Stimulated activated CD8-positive, alpha-beta memory T cell treated with anti-CD3 and anti-CD28 coated beads, Interleukin-7, amount 100 ng/mL, for 48 hours (primary cell): Measurements from ENCODE around the gene SHD.
"Not testable (repeated sequence)": the region's sequence is repeated elsewhere in the genome, so short reads cannot be mapped to it uniquely, and the experiment has no call there.

Experiments
- DNase-seq, 2 donors: peaks; one replicate each; pipeline ENCODE4 v3.0.0-alpha.2; 2020; ENCODE audit warnings: low read depth in 1 of 2; ENCODE audit errors: extremely low read depth in 1 of 2

SHD gene

GRCh38 chr19:4278419-4279266, at the start of gene SHD:
Gene SHD, plus strand, starts transcription at chr19:4279266. Its CDS starts 798 bp downstream, at chr19:4280064.
- no peak for DNase-seq

GRCh38 chr19:4230237-4230636, 48.8 kb upstream of the SHD start:
- DNase-seq = not testable (repeated sequence)

GRCh38 chr19:4231521-4231920, 47.5 kb upstream of the SHD start:
- DNase-seq = not testable (repeated sequence)

- DNase-seq = not testable (repeated sequence)
Measured at GRCh38 chr19:4232139-4232538, 46.9 kb upstream of the SHD start.

- DNase-seq = no peak
Measured at GRCh38 chr19:4232614-4233281, 46.3 kb upstream of the SHD start.

GRCh38 chr19:4233282-4233853, 45.7 kb upstream of the SHD start:
- peak; percentile 41 to 62 for DNase-seq

GRCh38 chr19:4234142-4234861, 44.8 kb upstream of the SHD start:
- no peak for DNase-seq

- DNase-seq = no peak
Measured at GRCh38 chr19:4234862-4235201, 44.2 kb upstream of the SHD start.

- DNase-seq = not testable (repeated sequence)
Measured at GRCh38 chr19:4237510-4237909, 41.6 kb upstream of the SHD start.

GRCh38 chr19:4238831-4239230, 40.2 kb upstream of the SHD start:
- no peak for DNase-seq

- no peak for DNase-seq
Measured at GRCh38 chr19:4241824-4242430, 37.1 kb upstream of the SHD start.

- DNase-seq = not testable (repeated sequence)
Measured at GRCh38 chr19:4245938-4246337, 33.1 kb upstream of the SHD start.

- peak; percentile 93 to 100 for DNase-seq
Measured at GRCh38 chr19:4246767-4247593, 32.1 kb upstream of the SHD start, which contains the start of gene YJU2. Gene YJU2, plus strand, starts transcription at chr19:4247080. Its CDS starts 67 bp downstream, at chr19:4247147.

- no peak for DNase-seq
Measured at GRCh38 chr19:4256563-4256962, 22.5 kb upstream of the SHD start.

GRCh38 chr19:4257025-4257424, 22.0 kb upstream of the SHD start:
- DNase-seq = no peak

- DNase-seq = no peak
Measured at GRCh38 chr19:4258181-4258580, 20.9 kb upstream of the SHD start.

GRCh38 chr19:4260613-4261191, 18.4 kb upstream of the SHD start:
- no peak for DNase-seq

- DNase-seq = no peak
Measured at GRCh38 chr19:4264812-4265211, 14.3 kb upstream of the SHD start.

- no peak for DNase-seq
Measured at GRCh38 chr19:4266253-4267000, 12.6 kb upstream of the SHD start.
